K562 (cell line): ENCODE measurements around the gene ING4. TPM values are rescaled to one million over a fixed set of nuclear protein-coding genes. Genes with fewer than 3 reads are reported as not detected.
A peak's percentile ranks its signal among the peaks of the same experiment; 100 is the strongest.

Experiments
- CCAR2 ChIP-seq: fragments of 200-400 bp; formaldehyde crosslinking; IDR thresholded peaks from 2 replicates; pipeline ENCODE4 v1.6.1; 2017; ENCODE audit warnings: mild to moderate bottlenecking, low read depth, low read length
- CHD1 ChIP-seq: fragments of 200-600 bp; sonication (generic); IDR thresholded peaks from one replicate; pipeline ENCODE4 v1.6.1; 2012; ENCODE audit warnings: mild to moderate bottlenecking, moderate library complexity, low read length, inconsistent platforms
- GTF2A2 ChIP-seq: IDR thresholded peaks from 2 replicates; pipeline ENCODE4 v1.6.1; 2016; ENCODE audit warnings: mild to moderate bottlenecking, missing genetic modification characterization, missing compliant biosample characterization
- HCFC1 ChIP-seq: IDR thresholded peaks from 2 replicates; pipeline ENCODE4 v1.6.1; 2012; ENCODE audit warnings: low read depth, low read length, improper control_type of control experiment
- HDAC2 ChIP-seq: fragments of 450-650 bp; IDR thresholded peaks from 2 replicates; pipeline ENCODE4 v1.6.1; 2016; ENCODE audit warnings: mild to moderate bottlenecking
- HMGN3 ChIP-seq: IDR thresholded peaks from 2 replicates; pipeline ENCODE4 v1.6.1; 2011; ENCODE audit warnings: borderline replicate concordance, low read depth, mild to moderate bottlenecking, mixed read lengths, low read length; ENCODE audit not compliant: insufficient read length; ENCODE audit errors: extremely low read depth
- POLR2G ChIP-seq: fragments of 200-400 bp; formaldehyde crosslinking; IDR thresholded peaks from 2 replicates; pipeline ENCODE4 v1.6.1; 2017; ENCODE audit warnings: low read depth, mild to moderate bottlenecking, antibody characterized with exemption, low read length, moderate library complexity
- RBM22 ChIP-seq: fragments of 200-400 bp; formaldehyde crosslinking; IDR thresholded peaks from 2 replicates; pipeline ENCODE4 v1.6.1; 2018; ENCODE audit warnings: low read length, low read depth; ENCODE audit not compliant: poor library complexity, severe bottlenecking
- SAFB ChIP-seq: fragments of 200-400 bp; formaldehyde crosslinking; IDR thresholded peaks from 2 replicates; pipeline ENCODE4 v1.6.1; 2017; ENCODE audit warnings: low read depth, low read length, borderline replicate concordance
- SOX6 ChIP-seq: fragments of 450-650 bp; IDR thresholded peaks from 2 replicates; pipeline ENCODE4 v1.6.1; 2014; ENCODE audit warnings: mild to moderate bottlenecking
- TAF7 ChIP-seq: fragments of 450-650 bp; IDR thresholded peaks from 2 replicates; pipeline ENCODE4 v1.6.1; 2016; ENCODE audit warnings: missing genetic modification characterization, missing compliant biosample characterization
- TEAD2 ChIP-seq: fragments of 450-650 bp; IDR thresholded peaks from 2 replicates; pipeline ENCODE4 v1.6.1; 2016; ENCODE audit warnings: missing genetic modification characterization, control low read depth, missing compliant biosample characterization
- U2AF1 ChIP-seq: fragments of 200-400 bp; formaldehyde crosslinking; optimal IDR thresholded peaks from 2 replicates; pipeline ENCODE3; 2017; ENCODE audit warnings: mild to moderate bottlenecking, low read depth, low read length, moderate library complexity
- ZBTB26 ChIP-seq: fragments of 450-650 bp; formaldehyde crosslinking; IDR thresholded peaks from 2 replicates; pipeline ENCODE4 v1.4.0; 2022; ENCODE audit warnings: missing genetic modification characterization
- ZBTB33 ChIP-seq: sonication (generic); formaldehyde crosslinking; IDR thresholded peaks from 2 replicates; pipeline ENCODE4 v1.8.1; 2023; ENCODE audit warnings: mild to moderate bottlenecking, missing genetic modification reagents
- ZBTB34 ChIP-seq: fragments of 250-450 bp; sonication (Bioruptor Pico); IDR thresholded peaks from 2 replicates; pipeline ENCODE4 v1.8.0; 2021; ENCODE audit warnings: mild to moderate bottlenecking, moderate library complexity
- ZFP30 ChIP-seq: fragments of 250-450 bp; sonication (Bioruptor Pico); IDR thresholded peaks from 2 replicates; pipeline ENCODE4 v1.8.0; 2022; ENCODE audit warnings: moderate library complexity, mild to moderate bottlenecking, inconsistent platforms, borderline replicate concordance
- ZNF431 ChIP-seq: sonication (generic); formaldehyde crosslinking; IDR thresholded peaks from 2 replicates; pipeline ENCODE4 v1.8.0; 2022; ENCODE audit warnings: mild to moderate bottlenecking, missing genetic modification reagents
- ZNF696 ChIP-seq: fragments of 250-450 bp; sonication (Bioruptor Pico); conservative IDR thresholded peaks from 2 replicates; pipeline ENCODE4 v1.4.0; 2020; ENCODE audit warnings: mild to moderate bottlenecking, moderate library complexity
- ZNF77 ChIP-seq: fragments of 250-450 bp; sonication (Bioruptor Pico); IDR thresholded peaks from 2 replicates; pipeline ENCODE4 v1.5.0; 2020
- polyA plus RNA-seq, 8 experiments: library from polyadenylated mRNA; depleted of rRNA in 4 of 8; stranded (reverse) in 5 of 8; unstranded in 3 of 8; fragments of >200 nt; fragmentation: Nextera tagmentation in 2 of 8; fragmentation: Illumina TruSeq in 1 of 8; extraction: Ambion mirVana in 2 of 8; extraction: Trizol in 1 of 8; gene quantifications; 2 replicates each; pipeline versions ENCODE4 v1.2.1 to v1.2.3, GENCODE V29; 2011 to 2014; ENCODE audit warnings: inconsistent platforms in 1 of 8, missing spikeins in 1 of 8
- total RNA-seq, 7 experiments: library from RNA; depleted of rRNA in 6 of 7; stranded (reverse); fragments of >200 nt in 6 of 7; fragmentation: Illumina TruSeq in 2 of 7; extraction: Trizol in 2 of 7; gene quantifications; 2 replicates each; pipeline versions ENCODE4 v1.2.1 to v1.2.3, GENCODE V29; 2011 to 2021; ENCODE audit warnings: low replicate concordance in 1 of 7
- TF ChIP-seq, protein P1 (sequence below): fragments of 250-450 bp; sonication (Bioruptor Pico); IDR thresholded peaks from 2 replicates; pipeline ENCODE4 v1.5.0; 2020; ENCODE audit warnings: mild to moderate bottlenecking

Gene ING4
- total and polyA plus RNA-seq, 9 of the 15 experiments (the other 6 are each of a cell fraction or from before 2014, with no cell fraction given) = 6.6 to 30.2 (median 15.7) TPM

DNA sequence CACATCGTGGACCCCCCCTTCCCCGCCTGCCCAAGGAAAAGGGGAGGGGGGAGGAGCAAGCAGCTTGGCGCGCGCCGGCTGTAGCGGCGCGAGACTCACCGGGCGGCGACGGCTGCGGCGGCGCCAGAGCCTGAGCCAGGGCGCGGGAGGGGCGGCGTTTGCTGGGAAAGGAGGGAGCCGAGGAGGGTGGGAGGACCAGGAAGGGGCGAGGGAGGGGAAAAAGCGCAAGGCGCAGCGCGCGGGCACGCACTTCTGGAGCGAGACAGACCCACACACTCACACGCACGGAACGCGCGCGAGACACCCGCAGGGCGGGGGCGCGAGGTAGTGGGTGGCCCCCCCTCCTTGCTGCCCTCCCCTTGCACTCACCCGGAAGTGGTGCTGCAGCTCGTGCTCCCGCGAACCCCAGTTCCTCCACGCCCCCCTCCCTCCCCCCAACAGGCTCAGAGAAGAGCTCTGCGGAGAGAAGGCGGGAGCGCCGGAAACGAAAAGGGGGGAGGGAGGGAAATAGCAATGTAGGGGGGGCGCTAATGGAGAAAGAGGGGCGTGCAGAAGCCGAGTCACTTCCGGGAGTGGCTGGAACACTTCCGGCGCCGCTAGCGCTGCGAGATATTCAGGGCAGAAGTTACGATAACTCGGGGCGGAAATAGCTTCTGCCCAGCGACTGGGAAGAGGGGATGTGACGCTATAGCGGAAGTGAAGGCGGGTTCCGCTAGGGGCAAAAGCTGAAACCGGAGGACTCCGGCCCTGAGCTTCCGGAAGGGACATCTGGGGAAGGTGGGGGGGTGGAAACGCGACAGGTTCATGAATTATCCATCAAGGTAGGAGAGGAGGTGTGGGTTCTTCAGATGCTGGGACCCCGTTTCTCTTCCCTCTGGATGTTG is 26.3 kb upstream of the ING4 start, which contains the start of gene ZNF384 (continued):
- peak; percentile 56 for TF ChIP-seq HMGN3
- TF ChIP-seq ZFP30 = no peak
- TF ChIP-seq U2AF1 = no peak
- TF ChIP-seq SOX6 = peak; percentile 20; the same call in 1 of the 2 replicates
- peak; percentile 91 for TF ChIP-seq HCFC1
- TF ChIP-seq POLR2G = peak; percentile 93
- TF ChIP-seq, protein P1, sequence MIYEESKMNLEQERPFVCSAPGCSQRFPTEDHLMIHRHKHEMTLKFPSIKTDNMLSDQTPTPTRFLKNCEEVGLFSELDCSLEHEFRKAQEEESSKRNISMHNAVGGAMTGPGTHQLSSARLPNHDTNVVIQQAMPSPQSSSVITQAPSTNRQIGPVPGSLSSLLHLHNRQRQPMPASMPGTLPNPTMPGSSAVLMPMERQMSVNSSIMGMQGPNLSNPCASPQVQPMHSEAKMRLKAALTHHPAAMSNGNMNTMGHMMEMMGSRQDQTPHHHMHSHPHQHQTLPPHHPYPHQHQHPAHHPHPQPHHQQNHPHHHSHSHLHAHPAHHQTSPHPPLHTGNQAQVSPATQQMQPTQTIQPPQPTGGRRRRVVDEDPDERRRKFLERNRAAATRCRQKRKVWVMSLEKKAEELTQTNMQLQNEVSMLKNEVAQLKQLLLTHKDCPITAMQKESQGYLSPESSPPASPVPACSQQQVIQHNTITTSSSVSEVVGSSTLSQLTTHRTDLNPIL = no peak
- no peak for TF ChIP-seq TEAD2 (tag)
- TF ChIP-seq CCAR2 = no peak
- TF ChIP-seq ZNF77 = no peak
- TF ChIP-seq ZBTB26 (CRISPR knock-in tag) = no peak
- TF ChIP-seq GTF2A2 (tag) = no peak
- no peak for TF ChIP-seq RBM22
- no peak for TF ChIP-seq ZNF696
- no peak for TF ChIP-seq HDAC2
- 0 out of 2 replicates have a peak, but pooled peaks have one; percentile 7 for TF ChIP-seq ZBTB33 (CRISPR knock-in tag)
- TF ChIP-seq SAFB = peak; percentile 95
- no peak for TF ChIP-seq TAF7 (tag)
- TF ChIP-seq CHD1 = no peak
- no peak for TF ChIP-seq ZBTB34
- TF ChIP-seq ZNF431 (CRISPR knock-in tag) = no peak
